GM12878 (cell line): ENCODE data around the gene CLDN16. TPM values are rescaled to one million over a fixed set of nuclear protein-coding genes. Genes with fewer than 3 reads are reported as not detected.

Experiments used
- ATF2 ChIP-seq: IDR thresholded peaks from 2 replicates; pipeline ENCODE4 v1.6.1; 2012; ENCODE audit warnings: low read length, inconsistent platforms
- BACH1 ChIP-seq: fragments of 450-650 bp; IDR thresholded peaks from 2 replicates; pipeline ENCODE4 v1.6.1; 2017; ENCODE audit warnings: mild to moderate bottlenecking, borderline replicate concordance
- CHD4 ChIP-seq: fragments of 200-600 bp; sonication (generic); IDR thresholded peaks from 2 replicates; pipeline ENCODE4 v1.6.1; 2016; ENCODE audit warnings: mild to moderate bottlenecking
- CTCF ChIP-seq, 3 experiments: IDR thresholded peaks in 2 of 3; conservative IDR thresholded peaks in 1 of 3; 2 replicates each; pipeline ENCODE4 v1.5.1; 2011; ENCODE audit warnings: low read depth in 3 of 3, low read length in 3 of 3, mild to moderate bottlenecking in 3 of 3, control low read depth in 2 of 3, moderate library complexity in 2 of 3, inconsistent platforms in 1 of 3, mixed read lengths in 1 of 3; ENCODE audit not compliant: control insufficient read depth in 2 of 3, insufficient read depth in 1 of 3; ENCODE audit errors: extremely low read depth in 1 of 3
- ESRRA ChIP-seq: IDR thresholded peaks from 2 replicates; pipeline ENCODE4 v1.6.1; 2012; ENCODE audit warnings: mild to moderate bottlenecking, low read length, improper control_type of control experiment
- HDAC2 ChIP-seq: fragments of 200-600 bp; sonication (generic); IDR thresholded peaks from 2 replicates; pipeline ENCODE4 v1.6.1; 2017
- MYB ChIP-seq: fragments of 150-350 bp; IDR thresholded peaks from 2 replicates; pipeline ENCODE4 v1.6.1; 2014; ENCODE audit warnings: mild to moderate bottlenecking, low read depth, low read length, borderline replicate concordance
- NFXL1 ChIP-seq: fragments of 450-650 bp; IDR thresholded peaks from 2 replicates; pipeline ENCODE4 v1.6.1; 2017; ENCODE audit warnings: antibody characterized with exemption, mild to moderate bottlenecking, borderline replicate concordance
- NFYA ChIP-seq: IDR thresholded peaks from 2 replicates; pipeline ENCODE4 v1.6.1; 2011; ENCODE audit warnings: low read depth, mild to moderate bottlenecking, low read length, improper control_type of control experiment, borderline replicate concordance
- PKNOX1 ChIP-seq: fragments of 450-650 bp; IDR thresholded peaks from 2 replicates; pipeline ENCODE4 v1.6.1; 2016; ENCODE audit warnings: mild to moderate bottlenecking
- POLR2AphosphoS2 ChIP-seq: IDR thresholded peaks from 2 replicates; pipeline ENCODE4 v1.6.1; 2011; ENCODE audit warnings: low read depth, mild to moderate bottlenecking, low read length, improper control_type of control experiment, moderate library complexity
- PRDM15 ChIP-seq: fragments of 450-650 bp; formaldehyde crosslinking; IDR thresholded peaks from 2 replicates; pipeline ENCODE4 v1.4.0; 2020; ENCODE audit warnings: mild to moderate bottlenecking, moderate library complexity
- RB1 ChIP-seq: fragments of 450-650 bp; formaldehyde crosslinking; IDR thresholded peaks from 2 replicates; pipeline ENCODE4 v1.6.1; 2017; ENCODE audit warnings: mild to moderate bottlenecking, borderline replicate concordance
- RCOR1 ChIP-seq: conservative IDR thresholded peaks from 2 replicates; pipeline ENCODE4 v1.6.1; 2012; ENCODE audit warnings: low read depth, low read length, improper control_type of control experiment
- SMC3 ChIP-seq: IDR thresholded peaks from 2 replicates; pipeline ENCODE4 v1.6.1; 2011; ENCODE audit warnings: low read length, improper control_type of control experiment, borderline replicate concordance
- YBX1 ChIP-seq: fragments of 450-650 bp; IDR thresholded peaks from 2 replicates; pipeline ENCODE4 v1.6.1; 2016; ENCODE audit warnings: antibody characterized with exemption
- ZBTB4 ChIP-seq: fragments of 450-650 bp; formaldehyde crosslinking; IDR thresholded peaks from 2 replicates; pipeline ENCODE4 v1.4.0; 2022; ENCODE audit warnings: mild to moderate bottlenecking, moderate library complexity
- polyA plus RNA-seq, 11 experiments: library from polyadenylated mRNA; depleted of rRNA in 4 of 11; unstranded in 6 of 11; stranded (reverse) in 5 of 11; fragments of >200 nt; fragmentation: Nextera tagmentation in 4 of 11; fragmentation: Illumina TruSeq in 1 of 11; extraction: Ambion mirVana in 4 of 11; extraction: Trizol in 1 of 11; gene quantifications; 1 replicate in 1 of 11; 2 replicates in 10 of 11; pipeline versions ENCODE4 v1.2.1 to v1.2.3, GENCODE V29; 2011 to 2016; ENCODE audit warnings: inconsistent platforms in 2 of 11, missing spikeins in 2 of 11, low read depth in 1 of 11
- total RNA-seq, 4 experiments: library from RNA; depleted of rRNA in 3 of 4; stranded (reverse); fragments of >200 nt in 3 of 4; fragmentation: Illumina TruSeq in 1 of 4; extraction: Trizol in 1 of 4; gene quantifications; 2 replicates each; pipeline versions ENCODE4 v1.2.1 to v1.2.3, GENCODE V29; 2013 to 2021

The CLDN16 gene
- total and polyA plus RNA-seq, 10 of the 15 experiments (the other 5 are each of a cell fraction or from before 2014, with no cell fraction given): 3.2 to 26.6 (median 4.0) TPM

GRCh38 chr3:190424478-190425439 lies 36.8 kb downstream of the CLDN16 start (continued):
- TF ChIP-seq ZBTB4 (CRISPR knock-in tag) (no peak), PRDM15 (no peak), CTCF (IDR thresholded peaks at IDR 0.05 in 2 of 3, conservative IDR thresholded peaks at IDR 0.05 in 1 of 3; ENCODE audit: control insufficient read depth in 2 of 3, extremely low read depth in 1 of 3, insufficient read depth in 1 of 3, low read depth in 3 of 3, low read length in 3 of 3) (peak; percentile 48 to 59 (median 53); a peak in 5 of 6 replicates), RCOR1 (no peak; the same call in 1 of the 2 replicates), ATF2 (no peak; the same call in 1 of the 2 replicates), POLR2AphosphoS2 (no peak), MYB (no peak), NFXL1 (no peak), NFYA (no peak), YBX1 (no peak), RB1 (no peak), ESRRA (0 out of 2 replicates have a peak, but pooled peaks have one; percentile 15), CHD4 (no peak), HDAC2 (no peak), SMC3 (peak; percentile 66), PKNOX1 (0 out of 2 replicates have a peak, but pooled peaks have one; percentile 4), BACH1 (0 out of 2 replicates have a peak, but pooled peaks have one; percentile 13)
